Endothelial cell of umbilical vein (primary cell): ENCODE measurements around the gene CROCC2. TPM values are rescaled to one million over a fixed set of nuclear protein-coding genes. Genes with fewer than 3 reads are reported as not detected.

ENCODE experiments used
- BruUV-seq: library from RNA; stranded (reverse); fragments of 400-500 nt; replicated peaks from 2 replicates; lab custom pipeline; 2021; lab: Mats Ljungman, UMichigan
- CTCF ChIA-PET: fragments of 300-600, 350-600 bp; sonication (Branson Sonifier 250); formaldehyde crosslinking; loops from one replicate; lab custom pipeline; 2021; ENCODE audit warnings: antibody characterized with exemption, inconsistent platforms; lab: Charles Lee
- POLR2A ChIA-PET: fragments of 300-600, 350-600 bp; sonication (Branson Sonifier 250); formaldehyde crosslinking; loops from one replicate; lab custom pipeline; 2021; ENCODE audit warnings: antibody characterized with exemption, inconsistent platforms; lab: Charles Lee
- DNase-seq: peaks from one replicate; pipeline ENCODE4 v3.0.0-alpha.2; 2011; ENCODE audit warnings: low read depth, low spot score
- FAIRE-seq: peaks from 2 replicates; lab custom pipeline; 2011; peaks lifted over from hg19 to GRCh38; lab: Jason Lieb, UNC
- H2AFZ ChIP-seq: 2 replicates; pipeline ENCODE4 v1.6.0; 2012; ENCODE audit warnings: low read depth, low read length, control low read depth, inconsistent platforms
- H3K27ac ChIP-seq: 2 replicates; pipeline ENCODE4 v1.5.1; 2011; ENCODE audit warnings: low read depth, mild to moderate bottlenecking, control low read depth, low read length, moderate library complexity; ENCODE audit not compliant: insufficient read depth
- H3K27me3 ChIP-seq, 2 experiments: 2 replicates each; pipeline versions ENCODE4 v1.6.0 to v1.6.1; 2011; ENCODE audit warnings: low read length in 2 of 2, mixed read lengths in 1 of 2; ENCODE audit not compliant: control insufficient read depth in 2 of 2, insufficient read depth in 2 of 2
- H3K36me3 ChIP-seq, 2 experiments: 2 replicates in 1 of 2; 3 replicates in 1 of 2; pipeline ENCODE4 v1.5.1; 2011; ENCODE audit warnings: low read length in 2 of 2, mild to moderate bottlenecking in 1 of 2, moderate library complexity in 1 of 2; ENCODE audit not compliant: control insufficient read depth in 2 of 2, insufficient read depth in 2 of 2; ENCODE audit errors: extremely low read depth in 1 of 2
- H3K4me1 ChIP-seq: 3 replicates; pipeline ENCODE4 v1.5.1; 2011; ENCODE audit warnings: mild to moderate bottlenecking, low read length; ENCODE audit not compliant: control insufficient read depth, insufficient read depth; ENCODE audit errors: extremely low read depth
- H3K4me2 ChIP-seq: 2 replicates; pipeline ENCODE4 v1.6.1; 2011; ENCODE audit warnings: low read length, control low read depth, mixed read lengths; ENCODE audit not compliant: insufficient read depth
- H3K4me3 ChIP-seq, 3 experiments: fragments of 200-600 bp in 1 of 3; sonication (generic), shearing (Covaris generic) in 1 of 3; replicated peaks in 1 of 3; 2 replicates each; pipeline ENCODE4 v1.5.1; 2011 to 2016; ENCODE audit warnings: control low read depth in 3 of 3, low read length in 3 of 3, mild to moderate bottlenecking in 2 of 3, inconsistent platforms in 1 of 3, low read depth in 1 of 3, moderate library complexity in 1 of 3; ENCODE audit not compliant: insufficient read depth in 1 of 3
- H3K79me2 ChIP-seq: 2 replicates; pipeline ENCODE4 v1.6.0; 2012; ENCODE audit warnings: low read length, inconsistent platforms; ENCODE audit not compliant: control insufficient read depth, insufficient read depth
- H3K9ac ChIP-seq: replicated peaks from 2 replicates; pipeline ENCODE3; 2011; ENCODE audit warnings: low read length, control low read depth; ENCODE audit not compliant: insufficient read depth; ENCODE audit errors: extremely low read depth
- H3K9me1 ChIP-seq: replicated peaks from 3 replicates; pipeline ENCODE4 v1.6.0; 2011; ENCODE audit warnings: mild to moderate bottlenecking, low read length; ENCODE audit not compliant: control insufficient read depth, insufficient read depth; ENCODE audit errors: extremely low read depth
- H3K9me3 ChIP-seq: replicated peaks from 2 replicates; pipeline ENCODE4 v1.5.1; 2012; ENCODE audit warnings: low read length, inconsistent platforms; ENCODE audit not compliant: control insufficient read depth, insufficient read depth
- H4K20me1 ChIP-seq: replicated peaks from 2 replicates; pipeline ENCODE3; 2011; ENCODE audit warnings: mild to moderate bottlenecking, low read length; ENCODE audit not compliant: control insufficient read depth, insufficient read depth; ENCODE audit errors: extremely low read depth
- EZH2 ChIP-seq: IDR thresholded peaks from 2 replicates; pipeline ENCODE4 v1.6.1; 2012; ENCODE audit warnings: borderline replicate concordance, low read depth, mild to moderate bottlenecking, moderate library complexity, low read length, inconsistent platforms; ENCODE audit not compliant: severe bottlenecking
- FOS ChIP-seq: IDR thresholded peaks from 2 replicates; pipeline ENCODE4 v1.6.1; 2011; ENCODE audit warnings: mild to moderate bottlenecking, low read length, moderate library complexity, borderline replicate concordance; ENCODE audit not compliant: insufficient read depth
- GATA2 ChIP-seq: IDR thresholded peaks from 2 replicates; pipeline ENCODE4 v1.7.0; 2011; ENCODE audit warnings: low read depth, mild to moderate bottlenecking, moderate library complexity, mixed read lengths, low read length; ENCODE audit not compliant: insufficient read length, insufficient read depth
- JUN ChIP-seq: IDR thresholded peaks from 2 replicates; pipeline ENCODE4 v1.6.1; 2011; ENCODE audit warnings: borderline replicate concordance, low read depth; ENCODE audit not compliant: insufficient read length, insufficient read depth
- MYC ChIP-seq: IDR thresholded peaks from one replicate; pipeline ENCODE4 v1.6.1; 2011; ENCODE audit warnings: mild to moderate bottlenecking, low read depth, low read length
- POLR2A ChIP-seq: IDR thresholded peaks from 2 replicates; pipeline ENCODE4 v1.6.1; 2012; ENCODE audit warnings: low read depth, mild to moderate bottlenecking, control low read depth, low read length
- POLR2AphosphoS5 ChIP-seq: IDR thresholded peaks from 2 replicates; pipeline ENCODE4 v1.6.1; 2012; ENCODE audit warnings: low read depth, mild to moderate bottlenecking, control low read depth, low read length, moderate library complexity; ENCODE audit not compliant: insufficient read depth
- dilution Hi-C: fragments of 300-500 bp; cut with MboI; formaldehyde crosslinking; loops from one replicate; pipeline ENCODE4 v1.15.0; 2019; ENCODE audit warnings: low sequenced_read_pairs; ENCODE audit not compliant: extremely low pct_ligation_motif_present
- intact Hi-C: fragments of 100-400 bp; cut with micrococcal nuclease; formaldehyde crosslinking; loops from one replicate; pipeline ENCODE4 v1.10.0; 2022
- polyA plus RNA-seq, 4 experiments: library from polyadenylated mRNA; depleted of rRNA in 3 of 4; stranded (reverse) in 3 of 4; unstranded in 1 of 4; fragments of >200 nt; gene quantifications; 2 replicates each; pipeline versions ENCODE4 v1.2.1 to v1.2.3, GENCODE V29; 2011 to 2012; ENCODE audit warnings: missing spikeins in 1 of 4
- total RNA-seq: library from RNA; stranded (reverse); gene quantifications from 2 replicates; pipeline ENCODE4 v1.2.3, GENCODE V29; 2021
- TF ChIP-seq, protein P1 (sequence below), 2 donors: IDR thresholded peaks; 1 replicate in 1 of 2; 2 replicates in 1 of 2; pipeline ENCODE4 v1.5.1; 2011; ENCODE audit warnings: low read length in 2 of 2, mild to moderate bottlenecking in 2 of 2, moderate library complexity in 2 of 2, control low read depth in 1 of 2, inconsistent platforms in 1 of 2, low read depth in 1 of 2; ENCODE audit not compliant: insufficient read depth in 1 of 2; ENCODE audit errors: extremely low read depth in 1 of 2
- TF ChIP-seq, protein P2 (sequence below): IDR thresholded peaks from 2 replicates; pipeline ENCODE4 v1.6.1; 2011; ENCODE audit not compliant: insufficient read depth, insufficient read length

CROCC2 gene
- total and polyA plus RNA-seq, 2 donors (not counting 3 experiments of a cell fraction or from before 2014, with no cell fraction given): not detected

DNA sequence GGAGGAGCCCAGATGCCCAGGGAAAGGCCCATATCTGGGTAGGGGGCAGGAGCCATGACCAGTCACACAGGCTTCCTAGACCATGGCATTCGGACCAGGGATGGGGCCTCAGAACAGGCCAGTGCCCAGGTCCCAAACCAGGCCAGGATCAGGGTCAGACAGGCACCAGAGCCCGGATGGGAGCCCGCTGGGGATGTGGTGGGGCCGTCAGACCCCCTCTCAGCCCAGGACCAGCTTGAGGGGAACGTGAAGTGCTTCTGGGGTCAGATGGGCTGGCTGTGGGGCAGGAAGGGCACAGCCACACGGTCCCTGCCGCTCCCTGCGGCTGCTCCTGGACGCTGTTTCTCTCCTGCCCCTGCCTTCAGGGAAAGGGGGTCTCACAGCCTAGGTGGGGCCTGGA, 131.4 kb downstream of the CROCC2 start:
- intact Hi-C loops: no loop called here
- Histone ChIP-seq H2AFZ (no peak overlapping the region), H3K36me3 (peaks cover 0 to 6% of the 10 kb centered on the region in 2 experiments), H3K4me3 (no peak overlapping the region), H3K9ac (no peak overlapping the region), H3K9me3 (no peaks in the 10 kb centered on the region), H3K9me1 (no peaks in the 10 kb centered on the region), H3K79me2 (no peaks in the 10 kb centered on the region), H3K4me2 (no peak overlapping the region), H4K20me1 (no peaks in the 10 kb centered on the region), H3K27ac (no peak overlapping the region), H3K27me3 (no peaks in the 10 kb centered on the region), H3K4me1 (peaks cover 3% of the 10 kb centered on the region)
- ChIA-PET CTCF (interaction anchor here (1.0 to 1.2 kb wide), 2 partner anchors 12 to 54 kb away, joined by 3 read pairs; no protein-coding TSS in a partner anchor), POLR2A (no interaction called here)
- TF ChIP-seq, protein P1, sequence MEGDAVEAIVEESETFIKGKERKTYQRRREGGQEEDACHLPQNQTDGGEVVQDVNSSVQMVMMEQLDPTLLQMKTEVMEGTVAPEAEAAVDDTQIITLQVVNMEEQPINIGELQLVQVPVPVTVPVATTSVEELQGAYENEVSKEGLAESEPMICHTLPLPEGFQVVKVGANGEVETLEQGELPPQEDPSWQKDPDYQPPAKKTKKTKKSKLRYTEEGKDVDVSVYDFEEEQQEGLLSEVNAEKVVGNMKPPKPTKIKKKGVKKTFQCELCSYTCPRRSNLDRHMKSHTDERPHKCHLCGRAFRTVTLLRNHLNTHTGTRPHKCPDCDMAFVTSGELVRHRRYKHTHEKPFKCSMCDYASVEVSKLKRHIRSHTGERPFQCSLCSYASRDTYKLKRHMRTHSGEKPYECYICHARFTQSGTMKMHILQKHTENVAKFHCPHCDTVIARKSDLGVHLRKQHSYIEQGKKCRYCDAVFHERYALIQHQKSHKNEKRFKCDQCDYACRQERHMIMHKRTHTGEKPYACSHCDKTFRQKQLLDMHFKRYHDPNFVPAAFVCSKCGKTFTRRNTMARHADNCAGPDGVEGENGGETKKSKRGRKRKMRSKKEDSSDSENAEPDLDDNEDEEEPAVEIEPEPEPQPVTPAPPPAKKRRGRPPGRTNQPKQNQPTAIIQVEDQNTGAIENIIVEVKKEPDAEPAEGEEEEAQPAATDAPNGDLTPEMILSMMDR (IDR thresholded peaks at IDR 0.05; ENCODE audit: extremely low read depth in 1 of 2, insufficient read depth in 1 of 2, low read depth in 1 of 2, low read length in 2 of 2): no peak
- TF ChIP-seq POLR2A (no peak), MYC (no peak), POLR2AphosphoS5 (no peak), GATA2 (no peak), JUN (no peak), FOS (no peak), EZH2 (no peak)
- TF ChIP-seq, protein P2, sequence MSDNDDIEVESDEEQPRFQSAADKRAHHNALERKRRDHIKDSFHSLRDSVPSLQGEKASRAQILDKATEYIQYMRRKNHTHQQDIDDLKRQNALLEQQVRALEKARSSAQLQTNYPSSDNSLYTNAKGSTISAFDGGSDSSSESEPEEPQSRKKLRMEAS: no peak
- dilution Hi-C loops: no loop called here
- BruUV-seq: no TSS peak
- DNase-seq (no peak), FAIRE-seq (no peak)
